K562 (cell line): ENCODE data around the gene CD3D. TPM values are rescaled to one million over a fixed set of nuclear protein-coding genes. Genes with fewer than 3 reads are reported as not detected.
A peak's percentile ranks its signal among the peaks of the same experiment; 100 is the strongest.

Experiments
- ATAC-seq: fragments of 200-7000 bp; cut with Tn5 transposase; 3 replicates; pipeline ENCODE4 v1.9.1; 2020; ENCODE audit warnings: moderate library complexity
- BruUV-seq: library from RNA; stranded (reverse); fragments of 400-500 nt; replicated peaks from 2 replicates; lab custom pipeline; 2021; lab: Mats Ljungman, UMichigan
- CTCF ChIA-PET: fragments of 300-600 bp; formaldehyde crosslinking; extraction: SDS; loops from one replicate; lab custom pipeline; 2021; ENCODE audit warnings: low intra/inter-chr PET ratio; lab: Yijun Ruan, JAX
- POLR2A ChIA-PET: fragments of 300-600, 350-650 bp; sonication (Branson Sonifier 250); formaldehyde crosslinking; extraction: SDS; loops from one replicate; lab custom pipeline; 2021; ENCODE audit warnings: antibody characterized with exemption, inconsistent platforms; lab: Yijun Ruan, JAX
- DNase-seq, 4 experiments: peaks; one replicate each; pipeline versions ENCODE4 v3.0.0 to v3.0.0-alpha.2; 2011 to 2018; ENCODE audit warnings: low spot score in 3 of 4, mixed read lengths in 3 of 4; ENCODE audit errors: extremely low read depth in 1 of 4
- FAIRE-seq: peaks from 2 replicates; lab custom pipeline; 2011; peaks lifted over from hg19 to GRCh38; lab: Jason Lieb, UNC
- H2AFZ ChIP-seq: 2 replicates; pipeline ENCODE4 v1.6.0; 2011; ENCODE audit warnings: low read depth, low read length, control low read depth, inconsistent platforms
- H3K27ac ChIP-seq: fragments of 200-600 bp; 3 replicates; pipeline ENCODE4 v1.8.0; 2011; ENCODE audit warnings: low read depth, mild to moderate bottlenecking, control low read depth, inconsistent platforms, low read length, moderate library complexity, mixed read lengths; ENCODE audit errors: extremely low read depth
- H3K27me3 ChIP-seq, 2 experiments: fragments of 300-600 bp in 1 of 2; 2 replicates in 1 of 2; 3 replicates in 1 of 2; pipeline versions ENCODE4 v1.6.0 to v1.8.0; 2011; ENCODE audit warnings: inconsistent platforms in 2 of 2, low read length in 2 of 2, mild to moderate bottlenecking in 1 of 2, mixed read lengths in 1 of 2, moderate library complexity in 1 of 2; ENCODE audit not compliant: control insufficient read depth in 2 of 2, insufficient read depth in 2 of 2
- H3K36me3 ChIP-seq: fragments of 300-600 bp; 3 replicates; pipeline ENCODE4 v1.8.0; 2011; ENCODE audit warnings: mild to moderate bottlenecking, low read length, inconsistent platforms; ENCODE audit not compliant: control insufficient read depth, insufficient read depth
- H3K4me1 ChIP-seq, 2 experiments: fragments of 200-600 bp in 1 of 2; replicated peaks in 1 of 2; 2 replicates in 1 of 2; 3 replicates in 1 of 2; pipeline versions ENCODE4 v1.5.1 to v1.8.0; 2011; ENCODE audit warnings: inconsistent platforms in 2 of 2, low read length in 2 of 2, mild to moderate bottlenecking in 1 of 2, mixed read lengths in 1 of 2, moderate library complexity in 1 of 2; ENCODE audit not compliant: control insufficient read depth in 2 of 2, insufficient read depth in 2 of 2
- H3K4me2 ChIP-seq: 2 replicates; pipeline ENCODE4 v1.6.1; 2011; ENCODE audit warnings: low read length, control low read depth, inconsistent platforms, mixed read lengths; ENCODE audit not compliant: insufficient read depth
- H3K4me3 ChIP-seq: fragments of 200-600 bp; sonication (generic), shearing (Covaris generic); 2 replicates; pipeline ENCODE4 v1.5.1; 2016; ENCODE audit warnings: control low read depth, inconsistent platforms
- H3K79me2 ChIP-seq: fragments of 200-600 bp; 3 replicates; pipeline ENCODE4 v1.8.0; 2011; ENCODE audit warnings: low read length, inconsistent platforms; ENCODE audit not compliant: control insufficient read depth, insufficient read depth
- H3K9ac ChIP-seq, 2 experiments: 2 replicates each; pipeline versions ENCODE4 v1.6.0 to v1.6.1; 2011; ENCODE audit warnings: low read depth in 2 of 2, low read length in 2 of 2, control low read depth in 1 of 2, inconsistent platforms in 1 of 2, mild to moderate bottlenecking in 1 of 2, mixed read lengths in 1 of 2; ENCODE audit not compliant: insufficient read depth in 1 of 2
- H3K9me1 ChIP-seq: one replicate; pipeline ENCODE4 v1.6.0; 2011; ENCODE audit warnings: inconsistent platforms, mild to moderate bottlenecking, low read length, moderate library complexity; ENCODE audit not compliant: control insufficient read depth, insufficient read depth
- H3K9me3 ChIP-seq: replicated peaks from 2 replicates; pipeline ENCODE4 v1.5.1; 2011; ENCODE audit warnings: low read depth, low read length, inconsistent platforms; ENCODE audit not compliant: control insufficient read depth, insufficient read depth
- H4K20me1 ChIP-seq: replicated peaks from 2 replicates; pipeline ENCODE4 v1.6.1; 2011; ENCODE audit warnings: low read length, inconsistent platforms, mixed read lengths; ENCODE audit not compliant: control insufficient read depth, insufficient read depth
- BCL6 ChIP-seq: fragments of 250-450 bp; sonication (Bioruptor Pico); IDR thresholded peaks from 2 replicates; pipeline ENCODE4 v1.4.0; 2020
- CEBPG ChIP-seq, 3 experiments: fragments of 200-800 bp in 1 of 3; sonication (Bioruptor generic) in 1 of 3; sonication (generic) in 1 of 3; formaldehyde crosslinking in 1 of 3; IDR thresholded peaks in 2 of 3; conservative IDR thresholded peaks in 1 of 3; 2 replicates each; pipeline versions ENCODE4 v1.6.1 to v1.8.0; 2016 to 2022; ENCODE audit warnings: missing compliant biosample characterization in 2 of 3, missing genetic modification characterization in 2 of 3, mild to moderate bottlenecking in 1 of 3, missing genetic modification reagents in 1 of 3
- CHD1 ChIP-seq: fragments of 200-600 bp; sonication (generic); IDR thresholded peaks from one replicate; pipeline ENCODE4 v1.6.1; 2012; ENCODE audit warnings: mild to moderate bottlenecking, moderate library complexity, low read length, inconsistent platforms
- CREB1 ChIP-seq, 2 experiments: sonication (generic) in 1 of 2; formaldehyde crosslinking in 1 of 2; IDR thresholded peaks; 2 replicates each; pipeline versions ENCODE4 v1.6.1 to v1.8.0; 2012 to 2022; ENCODE audit warnings: inconsistent platforms in 1 of 2, mild to moderate bottlenecking in 1 of 2, missing genetic modification reagents in 1 of 2, moderate library complexity in 1 of 2
- RBM25 ChIP-seq: fragments of 200-400 bp; formaldehyde crosslinking; IDR thresholded peaks from 2 replicates; pipeline ENCODE4 v1.6.1; 2018; ENCODE audit warnings: low read length, low read depth, moderate library complexity; ENCODE audit not compliant: severe bottlenecking
- RERE ChIP-seq: sonication (generic); formaldehyde crosslinking; IDR thresholded peaks from 2 replicates; pipeline ENCODE4 v1.8.0; 2023; ENCODE audit warnings: missing genetic modification reagents, mild to moderate bottlenecking, borderline replicate concordance
- TAF7 ChIP-seq: fragments of 450-650 bp; IDR thresholded peaks from 2 replicates; pipeline ENCODE4 v1.6.1; 2016; ENCODE audit warnings: missing genetic modification characterization, missing compliant biosample characterization
- ZBED1 ChIP-seq: IDR thresholded peaks from 2 replicates; pipeline ENCODE4 v1.6.1; 2014
- ZNF3 ChIP-seq: fragments of 250-450 bp; sonication (Bioruptor Pico); IDR thresholded peaks from 2 replicates; pipeline ENCODE4 v1.5.0; 2021; ENCODE audit warnings: mild to moderate bottlenecking, moderate library complexity
- WGBS: fragments of 100-300 bp; shearing (Covaris generic); methylation state at CpG from one replicate; pipeline ENCODE4 v1.1.6; 2016; ENCODE audit warnings: low coverage, mixed read lengths; ENCODE audit not compliant: insufficient coverage; ENCODE audit errors: missing lambda C conversion rate; 5-methylcytosine and 5-hydroxymethylcytosine counted together
- in situ Hi-C: fragments of 300-500 bp; cut with MboI; formaldehyde crosslinking; loops from 4 replicates; pipeline ENCODE4 v1.15.0; 2018; ENCODE audit warnings: inconsistent platforms, mixed read lengths
- intact Hi-C: fragments of 100-400 bp; cut with micrococcal nuclease; formaldehyde crosslinking; loops from 2 replicates; pipeline ENCODE4 v1.14.2; 2022
- polyA plus RNA-seq, 8 experiments: library from polyadenylated mRNA; depleted of rRNA in 4 of 8; stranded (reverse) in 5 of 8; unstranded in 3 of 8; fragments of >200 nt; fragmentation: Nextera tagmentation in 2 of 8; fragmentation: Illumina TruSeq in 1 of 8; extraction: Ambion mirVana in 2 of 8; extraction: Trizol in 1 of 8; gene quantifications; 2 replicates each; pipeline versions ENCODE4 v1.2.1 to v1.2.3, GENCODE V29; 2011 to 2014; ENCODE audit warnings: inconsistent platforms in 1 of 8, missing spikeins in 1 of 8
- total RNA-seq, 7 experiments: library from RNA; depleted of rRNA in 6 of 7; stranded (reverse); fragments of >200 nt in 6 of 7; fragmentation: Illumina TruSeq in 2 of 7; extraction: Trizol in 2 of 7; gene quantifications; 2 replicates each; pipeline versions ENCODE4 v1.2.1 to v1.2.3, GENCODE V29; 2011 to 2021; ENCODE audit warnings: low replicate concordance in 1 of 7

CD3D gene
- total and polyA plus RNA-seq, 9 of the 15 experiments (the other 6 are each of a cell fraction or from before 2014, with no cell fraction given) = 36.2 to 238 (median 67.1) TPM

GRCh38 chr11:118383657-118384056 lies 41.2 kb upstream of the CD3D start:
- FAIRE-seq = no peak
- no peak overlapping the region for H3K4me2 ChIP-seq
- POLR2A ChIA-PET = interaction anchor here (0.6 to 2.9 kb wide), 3 partner anchors 10 to 19 kb away, joined by 3 to 10 read pairs (median 5); no protein-coding TSS in a partner anchor

GRCh38 chr11:118382954-118383353 lies 40.4 kb upstream of the CD3D start:
- ATAC-seq = no peak
- H3K9me1 ChIP-seq = no peaks in the 10 kb centered on the region
- no TSS peak for BruUV-seq
- no peak overlapping the region for H3K4me3 ChIP-seq
- H4K20me1 ChIP-seq = no peaks in the 10 kb centered on the region
- no peaks in the 10 kb centered on the region for H3K27me3 ChIP-seq
- H3K27ac ChIP-seq = no peak overlapping the region
- no peaks in the 10 kb centered on the region for H3K79me2 ChIP-seq
- H3K36me3 ChIP-seq = peaks cover 95% of the 10 kb centered on the region
- H3K4me1 ChIP-seq = no peaks in the 10 kb centered on the region
- H3K4me2 ChIP-seq = no peak overlapping the region
- no peak overlapping the region for H3K9ac ChIP-seq
- no peak for DNase-seq
- H3K9me3 ChIP-seq = no peaks in the 10 kb centered on the region
- intact Hi-C loops (loop anchor here (5.0 kb wide), 1 partner anchor 104 kb away; no protein-coding TSS in a partner anchor), in situ Hi-C loops (no loop called here)
- H2AFZ ChIP-seq = no peak overlapping the region
- POLR2A ChIA-PET = interaction anchor here (0.8 to 2.9 kb wide), 2 partner anchors 15 to 18 kb away, joined by 4 to 10 read pairs; no protein-coding TSS in a partner anchor
- CTCF ChIA-PET = no interaction called here
- 80% methylated on average over 3 of the region's 3 CpGs for WGBS
- no peak for FAIRE-seq
- no peak for TF ChIP-seq CEBPG (CRISPR knock-in tag; IDR thresholded peaks at IDR 0.05)
- TF ChIP-seq CEBPG (tag; conservative IDR thresholded peaks at IDR 0.05 in 1 of 2, IDR thresholded peaks at IDR 0.05 in 1 of 2) = peak; percentile 42 to 52; a peak in 3 of 4 replicates
- TF ChIP-seq CREB1 (IDR thresholded peaks at IDR 0.05) = no peak
- TF ChIP-seq CREB1 (CRISPR knock-in tag; IDR thresholded peaks at IDR 0.05) = no peak
- TF ChIP-seq TAF7 (tag) = no peak
- TF ChIP-seq CHD1 = no peak
- no peak for TF ChIP-seq BCL6 (CRISPR knock-in tag)
- TF ChIP-seq RERE (CRISPR knock-in tag) = no peak

More at GRCh38 chr11:118383657-118384056, 41.2 kb upstream of the CD3D start:
- Histone ChIP-seq H2AFZ (no peak overlapping the region), H3K4me3 (no peak overlapping the region), H3K36me3 (peaks cover 96% of the 10 kb centered on the region), H3K4me1 (no peaks in the 10 kb centered on the region), H4K20me1 (no peaks in the 10 kb centered on the region), H3K9me1 (no peaks in the 10 kb centered on the region), H3K79me2 (no peaks in the 10 kb centered on the region), H3K27ac (no peak overlapping the region), H3K9me3 (no peaks in the 10 kb centered on the region), H3K9ac (no peak overlapping the region), H3K27me3 (no peaks in the 10 kb centered on the region)
- DNase-seq = no peak
- WGBS = 89% methylated on average over 3 of the region's 3 CpGs
- no TSS peak for BruUV-seq
- CTCF ChIA-PET = no interaction called here
- no peak for ATAC-seq
- intact Hi-C loops (loop anchor here (5.0 kb wide), 1 partner anchor 104 kb away; no protein-coding TSS in a partner anchor), in situ Hi-C loops (no loop called here)
- TF ChIP-seq RBM25 (peak; percentile 82), ZBED1 (no peak), ZNF3 (peak; percentile 80; the same call in 1 of the 2 replicates)
